22Rv1 (cell line): ENCODE data around the gene TRMT1.

Experiments
- H3K27ac ChIP-seq: fragments of 450-650 bp; 2 replicates; pipeline ENCODE4 v1.5.1; 2017
- ZFX ChIP-seq: fragments of 450-650 bp; IDR thresholded peaks from 2 replicates; pipeline ENCODE4 v1.6.1; 2017; ENCODE audit warnings: antibody characterized with exemption, borderline replicate concordance
- TF ChIP-seq, protein P1 (sequence below): fragments of 450-650 bp; IDR thresholded peaks from 2 replicates; pipeline ENCODE4 v1.5.1; 2017; ENCODE audit warnings: mild to moderate bottlenecking

The TRMT1 gene

DNA sequence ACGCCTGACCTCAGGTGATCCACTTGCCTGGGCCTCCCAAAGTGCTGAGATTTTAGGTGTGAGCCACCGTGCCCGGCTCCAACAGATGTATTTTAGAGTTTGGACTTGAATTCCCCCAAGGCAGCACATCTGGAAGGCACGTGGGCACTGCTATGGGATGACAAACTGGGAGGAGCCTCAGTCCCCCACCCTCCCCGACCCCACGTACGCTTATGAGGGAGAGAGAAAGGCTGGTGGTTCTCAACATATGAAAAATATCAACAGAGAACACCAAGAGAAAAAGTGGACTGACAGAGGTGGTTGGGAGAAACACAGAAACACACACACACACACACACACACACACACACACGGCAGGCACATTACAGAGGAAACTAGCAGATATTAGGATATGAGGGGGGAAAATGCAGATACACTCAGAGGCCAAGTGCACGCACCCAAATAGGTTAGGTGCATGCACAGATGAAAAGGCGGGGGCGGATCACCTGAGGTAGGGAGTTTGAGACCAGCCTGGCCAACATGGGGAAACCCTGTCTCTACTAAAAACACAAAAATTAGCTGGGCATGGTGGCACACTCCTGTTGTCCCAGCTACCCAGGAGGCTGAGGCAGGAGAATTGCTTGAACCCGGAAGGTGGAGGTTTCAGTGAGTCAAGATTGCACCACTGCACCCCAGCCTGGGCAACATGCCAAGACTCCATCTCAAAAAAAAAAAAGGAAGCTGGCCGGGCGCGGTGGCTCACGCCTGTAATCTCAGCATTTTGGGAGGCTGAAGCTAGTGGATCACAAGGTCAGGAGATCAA is 30.4 kb upstream of the TRMT1 start:
- TF ChIP-seq ZFX, result no peak
- TF ChIP-seq, protein P1, sequence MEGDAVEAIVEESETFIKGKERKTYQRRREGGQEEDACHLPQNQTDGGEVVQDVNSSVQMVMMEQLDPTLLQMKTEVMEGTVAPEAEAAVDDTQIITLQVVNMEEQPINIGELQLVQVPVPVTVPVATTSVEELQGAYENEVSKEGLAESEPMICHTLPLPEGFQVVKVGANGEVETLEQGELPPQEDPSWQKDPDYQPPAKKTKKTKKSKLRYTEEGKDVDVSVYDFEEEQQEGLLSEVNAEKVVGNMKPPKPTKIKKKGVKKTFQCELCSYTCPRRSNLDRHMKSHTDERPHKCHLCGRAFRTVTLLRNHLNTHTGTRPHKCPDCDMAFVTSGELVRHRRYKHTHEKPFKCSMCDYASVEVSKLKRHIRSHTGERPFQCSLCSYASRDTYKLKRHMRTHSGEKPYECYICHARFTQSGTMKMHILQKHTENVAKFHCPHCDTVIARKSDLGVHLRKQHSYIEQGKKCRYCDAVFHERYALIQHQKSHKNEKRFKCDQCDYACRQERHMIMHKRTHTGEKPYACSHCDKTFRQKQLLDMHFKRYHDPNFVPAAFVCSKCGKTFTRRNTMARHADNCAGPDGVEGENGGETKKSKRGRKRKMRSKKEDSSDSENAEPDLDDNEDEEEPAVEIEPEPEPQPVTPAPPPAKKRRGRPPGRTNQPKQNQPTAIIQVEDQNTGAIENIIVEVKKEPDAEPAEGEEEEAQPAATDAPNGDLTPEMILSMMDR, result no peak
- H3K27ac ChIP-seq, result no peak overlapping the region

DNA sequence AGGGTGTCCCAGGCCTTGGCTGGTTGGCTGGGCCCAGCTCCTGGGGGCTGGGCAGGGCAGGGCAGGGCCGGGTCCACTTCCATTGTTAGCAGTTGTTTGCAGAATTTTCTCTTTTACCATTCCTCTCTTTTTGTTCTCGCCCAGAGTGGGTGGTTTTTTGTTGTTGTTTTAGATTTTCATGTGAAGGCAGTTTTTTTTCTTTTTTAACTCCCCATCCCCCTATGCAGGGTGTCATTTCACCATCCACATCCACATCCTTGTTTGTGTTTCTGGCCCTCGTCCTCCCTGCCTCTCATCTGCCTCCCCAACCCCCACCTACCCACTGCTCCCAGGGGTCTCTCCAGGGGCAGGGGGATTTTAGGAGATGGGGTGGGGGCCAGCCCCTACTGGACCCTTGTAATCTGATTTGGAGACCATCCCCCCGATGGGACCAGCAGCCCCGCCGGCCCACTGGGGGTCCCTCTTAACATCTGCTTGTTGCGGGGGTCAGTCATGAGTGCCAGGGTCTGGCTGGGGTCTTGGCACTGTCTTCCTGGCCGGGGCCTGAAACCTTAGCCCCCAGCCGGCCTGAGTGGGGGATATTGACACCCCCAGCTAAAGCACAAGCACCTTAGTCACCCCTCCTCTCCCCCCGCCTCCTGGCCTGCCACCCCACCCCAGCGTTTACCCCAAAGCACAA is 23.2 kb upstream of the TRMT1 start:
- TF ChIP-seq, protein P1, result no peak
- TF ChIP-seq ZFX, result no peak

DNA sequence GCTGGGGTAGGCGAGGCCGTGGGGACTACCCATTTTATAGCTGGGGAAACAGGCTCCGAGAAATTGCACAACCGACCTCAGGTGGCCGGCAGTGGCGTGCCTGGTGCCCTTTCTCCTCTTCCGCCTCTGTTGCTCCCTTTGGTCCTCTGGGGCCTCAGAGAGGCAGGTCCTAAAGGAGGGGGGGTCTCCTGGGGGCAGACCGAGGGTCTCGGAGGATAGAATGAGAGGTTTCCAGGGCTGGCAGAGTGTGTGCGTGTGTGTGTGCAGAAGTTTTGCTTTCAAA is 22.3 kb upstream of the TRMT1 start:
- TF ChIP-seq ZFX, result no peak
- TF ChIP-seq, protein P1, result no peak
- no peak overlapping the region for H3K27ac ChIP-seq

More for the DNA sequence above, 23.2 kb upstream of the TRMT1 start:
- no peak overlapping the region for H3K27ac ChIP-seq

DNA sequence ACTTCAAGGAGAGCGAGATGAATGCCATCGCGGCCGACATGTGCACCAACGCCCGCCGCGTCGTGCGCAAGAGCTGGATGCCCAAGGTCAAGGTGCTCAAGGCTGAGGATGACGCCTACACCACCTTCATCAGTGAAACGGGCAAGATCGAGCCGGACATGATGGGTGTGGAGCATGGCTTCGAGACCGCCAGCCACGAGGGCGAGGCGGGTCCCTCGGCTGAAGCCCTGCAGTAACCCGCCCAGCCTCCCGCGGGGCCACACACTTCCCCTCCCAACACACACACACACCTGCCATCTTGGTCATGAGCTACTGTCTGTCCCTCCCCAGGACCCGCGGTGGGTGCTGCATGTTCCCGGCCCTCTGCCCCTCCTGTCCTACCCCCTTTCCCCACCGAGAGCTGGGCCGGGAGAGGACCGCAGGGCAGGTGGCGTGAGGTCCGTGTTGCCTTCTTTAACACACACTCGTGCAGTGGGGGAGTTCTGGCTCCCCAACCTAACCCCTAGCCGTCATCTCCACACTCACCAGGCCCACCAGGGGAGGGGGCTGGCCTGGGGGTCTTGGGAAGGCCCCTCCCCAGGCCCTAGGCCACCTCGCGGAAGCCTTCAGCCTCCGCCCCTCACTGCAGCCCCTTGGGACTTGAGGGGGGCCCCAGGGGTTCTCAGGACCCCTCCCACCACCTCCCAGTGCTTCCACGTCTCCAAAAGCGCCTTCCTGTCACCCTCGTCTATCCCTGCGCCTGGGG is 21.8 kb upstream of the TRMT1 start:
- no peak overlapping the region for H3K27ac ChIP-seq
- no peak for TF ChIP-seq ZFX
- TF ChIP-seq, protein P1, result no peak

DNA sequence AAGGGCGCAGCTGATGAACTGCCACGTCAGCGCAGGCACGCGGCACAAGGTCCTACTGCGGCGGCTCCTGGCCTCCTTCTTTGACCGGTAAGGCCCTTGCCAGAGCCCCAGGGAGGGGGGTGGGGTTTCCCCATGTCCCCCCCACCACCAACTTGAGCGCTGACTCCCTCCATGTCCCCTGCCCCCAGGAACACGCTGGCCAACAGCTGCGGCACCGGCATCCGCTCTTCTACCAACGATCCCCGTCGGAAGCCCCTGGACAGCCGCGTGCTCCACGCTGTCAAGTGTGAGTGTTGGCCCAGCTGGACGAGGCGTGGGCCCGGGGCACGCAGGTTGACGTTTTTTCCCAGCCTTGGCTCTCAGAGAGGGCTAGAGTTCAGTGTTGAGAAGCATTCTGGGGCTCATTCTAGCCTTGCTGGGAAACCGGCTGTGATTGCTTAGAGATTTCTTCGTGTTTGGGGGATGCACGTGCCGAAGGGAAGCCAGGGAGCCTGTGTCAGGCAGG is 20.8 kb upstream of the TRMT1 start:
- TF ChIP-seq ZFX, result no peak
- TF ChIP-seq, protein P1, result no peak
- H3K27ac ChIP-seq, result no peak overlapping the region

DNA sequence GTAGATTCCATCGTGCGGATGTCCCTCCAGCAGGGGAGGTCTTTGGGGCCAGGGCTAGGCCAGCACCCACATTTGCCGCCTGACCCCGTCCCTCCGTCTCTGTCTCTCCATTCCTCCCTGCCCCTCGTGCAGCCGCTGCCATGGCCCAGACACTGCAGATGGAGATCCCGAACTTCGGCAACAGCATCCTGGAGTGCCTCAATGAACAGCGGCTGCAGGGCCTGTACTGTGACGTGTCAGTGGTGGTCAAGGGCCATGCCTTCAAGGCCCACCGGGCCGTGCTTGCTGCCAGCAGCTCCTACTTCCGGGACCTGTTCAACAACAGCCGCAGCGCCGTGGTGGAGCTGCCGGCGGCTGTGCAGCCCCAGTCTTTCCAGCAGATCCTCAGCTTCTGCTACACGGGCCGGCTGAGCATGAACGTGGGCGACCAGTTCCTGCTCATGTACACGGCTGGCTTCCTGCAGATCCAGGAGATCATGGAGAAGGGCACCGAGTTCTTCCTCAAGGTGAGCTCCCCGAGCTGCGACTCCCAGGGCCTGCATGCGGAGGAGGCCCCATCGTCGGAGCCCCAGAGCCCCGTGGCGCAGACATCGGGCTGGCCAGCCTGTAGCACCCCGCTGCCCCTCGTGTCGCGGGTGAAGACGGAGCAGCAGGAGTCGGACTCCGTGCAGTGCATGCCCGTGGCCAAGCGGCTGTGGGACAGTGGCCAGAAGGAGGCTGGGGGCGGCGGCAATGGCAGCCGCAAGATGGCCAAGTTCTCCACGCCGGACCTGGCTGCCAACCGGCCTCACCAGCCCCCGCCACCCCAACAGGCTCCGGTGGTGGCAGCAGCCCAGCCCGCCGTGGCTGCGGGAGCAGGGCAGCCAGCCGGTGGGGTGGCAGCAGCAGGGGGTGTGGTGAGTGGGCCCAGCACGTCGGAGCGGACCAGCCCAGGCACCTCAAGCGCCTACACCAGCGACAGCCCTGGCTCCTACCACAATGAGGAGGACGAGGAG is 18.8 kb upstream of the TRMT1 start:
- H3K27ac ChIP-seq, result no peak overlapping the region
- TF ChIP-seq ZFX, result no peak
- TF ChIP-seq, protein P1, result no peak
